Right renal pelvis (tissue), 4 donors: ENCODE data around the gene ATXN1. TPM values are rescaled to one million over a fixed set of nuclear protein-coding genes. Genes with fewer than 3 reads are reported as not detected.
"Not testable (repeated sequence)": the region's sequence is repeated elsewhere in the genome, so short reads cannot be mapped to it uniquely, and the experiment has no call there.

Experiments used
- DNase-seq, 4 donors: peaks; one replicate each; pipeline ENCODE4 v3.0.0-alpha.2; 2013; ENCODE audit warnings: low read depth in 4 of 4, low spot score in 3 of 4, missing footprints in 1 of 4
- polyA plus RNA-seq, 4 donors: library from polyadenylated mRNA; unstranded; fragments of 120-200 nt; gene quantifications; one replicate each; pipeline ENCODE4 v1.2.1, GENCODE V29; 2013; ENCODE audit not compliant: insufficient read length in 4 of 4

ATXN1 gene
- polyA plus RNA-seq, 4 donors = 17.2 to 22.0 (median 20.8) TPM

- DNase-seq = no peak
Observed at GRCh38 chr6:16630026-16630643, 131.1 kb downstream of the ATXN1 start.

- DNase-seq = not testable (repeated sequence)
Observed at GRCh38 chr6:16628580-16628979, 132.7 kb downstream of the ATXN1 start.

- DNase-seq = no peak
Observed at GRCh38 chr6:16626650-16627049, 134.6 kb downstream of the ATXN1 start.

- DNase-seq = no peak
Observed at GRCh38 chr6:16625291-16626265, 135.7 kb downstream of the ATXN1 start.

- DNase-seq = no peak
Observed at GRCh38 chr6:16624636-16625290, 136.5 kb downstream of the ATXN1 start.

- DNase-seq = no peak
Observed at GRCh38 chr6:16623731-16624130, 137.5 kb downstream of the ATXN1 start.

GRCh38 chr6:16623029-16623653, 138.1 kb downstream of the ATXN1 start:
- DNase-seq = no peak

- no peak for DNase-seq
Observed at GRCh38 chr6:16622193-16622592, 139.1 kb downstream of the ATXN1 start.

- no peak for DNase-seq
Observed at GRCh38 chr6:16621002-16621401, 140.3 kb downstream of the ATXN1 start.

- DNase-seq = no peak
Observed at GRCh38 chr6:16619777-16620176, 141.5 kb downstream of the ATXN1 start.

GRCh38 chr6:16618962-16619361, 142.3 kb downstream of the ATXN1 start:
- DNase-seq = peak in 3 of 4 donors; percentile 27 to 48 (median 38)

- not testable (repeated sequence) for DNase-seq
Observed at GRCh38 chr6:16615215-16615614, 146.0 kb downstream of the ATXN1 start.

GRCh38 chr6:16614143-16614542, 147.1 kb downstream of the ATXN1 start:
- DNase-seq = not testable (repeated sequence)

- not testable (repeated sequence) for DNase-seq
Observed at GRCh38 chr6:16613504-16613903, 147.8 kb downstream of the ATXN1 start.

- DNase-seq = no peak
Observed at GRCh38 chr6:16608444-16608843, 152.8 kb downstream of the ATXN1 start.

- no peak for DNase-seq
Observed at GRCh38 chr6:16602035-16602434, 159.2 kb downstream of the ATXN1 start.

GRCh38 chr6:16600701-16601100, 160.6 kb downstream of the ATXN1 start:
- DNase-seq = no peak

- no peak for DNase-seq
Observed at GRCh38 chr6:16600026-16600425, 161.2 kb downstream of the ATXN1 start.

- DNase-seq = no peak
Observed at GRCh38 chr6:16596616-16597331, 164.5 kb downstream of the ATXN1 start.

- no peak for DNase-seq
Observed at GRCh38 chr6:16595514-16596120, 165.6 kb downstream of the ATXN1 start.
